OCI-LY3 (cell line): ENCODE results near the gene NTRK1.

ENCODE experiments used
- CTCF ChIP-seq: fragments of 200-600, 300-600 bp; sonication (generic); IDR thresholded peaks from 2 replicates; pipeline ENCODE4 v1.5.1; 2014; ENCODE audit warnings: antibody characterized with exemption, low read length, low read depth
- EZH2phosphoT487 ChIP-seq: fragments of 200-600 bp; shearing (Covaris generic); IDR thresholded peaks from 2 replicates; pipeline ENCODE4 v1.6.1; 2018; ENCODE audit warnings: antibody characterized with exemption, mixed run types, low read depth

GRCh38 chr1:156882543-156882942 lies 21.9 kb downstream of the NTRK1 start:
- no peak for TF ChIP-seq EZH2phosphoT487
- no peak for TF ChIP-seq CTCF
